DOHH2 (cell line): ENCODE data around the gene DRP2.

Experiments used
- H3F3A ChIP-seq: fragments of 200-600 bp; sonication (generic), shearing (Covaris generic); 2 replicates; pipeline ENCODE4 v1.6.0; 2016; ENCODE audit warnings: antibody characterized with exemption, mild to moderate bottlenecking; ENCODE audit not compliant: control insufficient read depth, insufficient read depth
- H3K27ac ChIP-seq: fragments of 200-600 bp; sonication (generic); 2 replicates; pipeline ENCODE4 v1.5.1; 2014; ENCODE audit warnings: low read depth, mild to moderate bottlenecking, low read length, moderate library complexity
- H3K27me3 ChIP-seq: fragments of 200-600 bp; sonication (generic); 2 replicates; pipeline ENCODE4 v1.6.1; 2014; ENCODE audit warnings: mild to moderate bottlenecking, low read length, mixed read lengths; ENCODE audit not compliant: control insufficient read depth
- H3K36me3 ChIP-seq: fragments of 200-600 bp; sonication (generic); 2 replicates; pipeline ENCODE4 v1.6.1; 2014; ENCODE audit warnings: mild to moderate bottlenecking, low read length, moderate library complexity, mixed read lengths; ENCODE audit not compliant: control insufficient read depth
- H3K4me1 ChIP-seq: fragments of 200-600 bp; sonication (generic); 2 replicates; pipeline ENCODE4 v1.6.1; 2014; ENCODE audit warnings: mild to moderate bottlenecking, low read length, mixed read lengths; ENCODE audit not compliant: control insufficient read depth
- H3K4me2 ChIP-seq: fragments of 200-600 bp; sonication (generic); 2 replicates; pipeline ENCODE4 v1.6.0; 2014; ENCODE audit warnings: mild to moderate bottlenecking, low read length, moderate library complexity
- H3K4me3 ChIP-seq: fragments of 200-600 bp; sonication (generic); 2 replicates; pipeline ENCODE4 v1.5.1; 2014; ENCODE audit warnings: mild to moderate bottlenecking, low read length, mixed read lengths
- H3K79me2 ChIP-seq: fragments of 200-600 bp; sonication (generic); 2 replicates; pipeline ENCODE4 v1.6.1; 2014; ENCODE audit warnings: mild to moderate bottlenecking, low read length, mixed read lengths; ENCODE audit not compliant: control insufficient read depth
- H3K9me2 ChIP-seq: fragments of 200-600 bp; sonication (generic); replicated peaks from 2 replicates; pipeline ENCODE4 v1.6.1; 2014; ENCODE audit warnings: mild to moderate bottlenecking, low read length, mixed read lengths; ENCODE audit not compliant: control insufficient read depth
- H3K9me3 ChIP-seq: fragments of 200-600 bp; sonication (generic); 2 replicates; pipeline ENCODE4 v1.6.1; 2014; ENCODE audit warnings: antibody characterized with exemption, low read length, mixed read lengths; ENCODE audit not compliant: control insufficient read depth, insufficient read depth
- H4K20me1 ChIP-seq: fragments of 200-600 bp; sonication (generic); 2 replicates; pipeline ENCODE4 v1.6.0; 2014; ENCODE audit warnings: low read depth, mild to moderate bottlenecking, antibody characterized with exemption, low read length, moderate library complexity; ENCODE audit not compliant: control insufficient read depth, insufficient read depth
- EZH2phosphoT487 ChIP-seq: fragments of 200-600 bp; sonication (generic); IDR thresholded peaks from 2 replicates; pipeline ENCODE4 v1.6.1; 2017; ENCODE audit warnings: borderline replicate concordance, mild to moderate bottlenecking, antibody characterized with exemption, low read length, moderate library complexity, mixed read lengths
- TF ChIP-seq, protein P1 (sequence below): fragments of 200-600 bp; sonication (generic); IDR thresholded peaks from one replicate; pipeline ENCODE4 v1.5.1; 2014; ENCODE audit warnings: antibody characterized with exemption, mild to moderate bottlenecking, low read depth, low read length; ENCODE audit not compliant: poor library complexity, severe bottlenecking

Gene DRP2

GRCh38 chrX:101210630-101211029 is 9.0 kb upstream of the DRP2 start:
- Histone ChIP-seq H3K9me2 (no peaks in the 10 kb centered on the region), H3F3A (no peaks in the 10 kb centered on the region), H3K4me2 (no peak overlapping the region), H3K36me3 (no peaks in the 10 kb centered on the region), H3K79me2 (no peaks in the 10 kb centered on the region), H4K20me1 (no peaks in the 10 kb centered on the region), H3K4me1 (no peaks in the 10 kb centered on the region), H3K27me3 (no peaks in the 10 kb centered on the region), H3K9me3 (no peaks in the 10 kb centered on the region), H3K4me3 (no peak overlapping the region), H3K27ac (no peak overlapping the region)
- TF ChIP-seq, protein P1, sequence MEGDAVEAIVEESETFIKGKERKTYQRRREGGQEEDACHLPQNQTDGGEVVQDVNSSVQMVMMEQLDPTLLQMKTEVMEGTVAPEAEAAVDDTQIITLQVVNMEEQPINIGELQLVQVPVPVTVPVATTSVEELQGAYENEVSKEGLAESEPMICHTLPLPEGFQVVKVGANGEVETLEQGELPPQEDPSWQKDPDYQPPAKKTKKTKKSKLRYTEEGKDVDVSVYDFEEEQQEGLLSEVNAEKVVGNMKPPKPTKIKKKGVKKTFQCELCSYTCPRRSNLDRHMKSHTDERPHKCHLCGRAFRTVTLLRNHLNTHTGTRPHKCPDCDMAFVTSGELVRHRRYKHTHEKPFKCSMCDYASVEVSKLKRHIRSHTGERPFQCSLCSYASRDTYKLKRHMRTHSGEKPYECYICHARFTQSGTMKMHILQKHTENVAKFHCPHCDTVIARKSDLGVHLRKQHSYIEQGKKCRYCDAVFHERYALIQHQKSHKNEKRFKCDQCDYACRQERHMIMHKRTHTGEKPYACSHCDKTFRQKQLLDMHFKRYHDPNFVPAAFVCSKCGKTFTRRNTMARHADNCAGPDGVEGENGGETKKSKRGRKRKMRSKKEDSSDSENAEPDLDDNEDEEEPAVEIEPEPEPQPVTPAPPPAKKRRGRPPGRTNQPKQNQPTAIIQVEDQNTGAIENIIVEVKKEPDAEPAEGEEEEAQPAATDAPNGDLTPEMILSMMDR, result no peak
- no peak for TF ChIP-seq EZH2phosphoT487

GRCh38 chrX:101217689-101218088 is 1.9 kb upstream of the DRP2 start:
- no peaks in the 10 kb centered on the region for H3K4me1 ChIP-seq
- H3K36me3 ChIP-seq, result no peaks in the 10 kb centered on the region
- no peak overlapping the region for H3K4me2 ChIP-seq
- H4K20me1 ChIP-seq, result no peaks in the 10 kb centered on the region
- no peaks in the 10 kb centered on the region for H3K9me2 ChIP-seq
- no peaks in the 10 kb centered on the region for H3F3A ChIP-seq
- no peaks in the 10 kb centered on the region for H3K9me3 ChIP-seq
- H3K27ac ChIP-seq, result no peak overlapping the region
- H3K79me2 ChIP-seq, result no peaks in the 10 kb centered on the region
- H3K27me3 ChIP-seq, result no peaks in the 10 kb centered on the region; the same call in 1 of the 2 replicates
- H3K4me3 ChIP-seq, result no peak overlapping the region
- TF ChIP-seq EZH2phosphoT487, result no peak
- TF ChIP-seq, protein P1, result no peak

DNA sequence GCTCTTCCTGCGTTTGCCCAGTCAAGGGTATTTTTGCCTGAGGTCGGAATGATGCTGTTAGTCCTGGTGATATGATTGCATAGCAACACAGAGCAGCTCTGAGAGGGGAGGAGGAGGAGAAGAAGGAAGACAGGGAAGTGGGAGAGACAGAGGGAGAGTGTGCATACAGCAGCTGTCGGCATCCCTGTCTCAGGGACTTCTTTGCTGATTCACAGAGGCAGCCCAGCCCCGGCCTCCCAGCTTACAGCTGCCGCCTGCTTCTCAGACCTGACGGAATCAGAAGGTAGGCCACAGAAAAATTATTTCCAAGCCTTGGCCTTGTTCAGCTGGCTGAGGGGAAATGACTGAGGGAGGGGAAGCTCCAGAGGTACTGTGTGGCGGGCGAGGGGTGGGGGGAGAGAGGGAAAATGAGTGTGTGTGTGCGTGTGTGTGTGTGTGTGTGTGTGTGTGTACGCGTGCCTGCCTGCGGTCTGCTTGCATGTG is 319 bp downstream of the DRP2 start:
- H3K36me3 ChIP-seq, result no peaks in the 10 kb centered on the region
- H3K27ac ChIP-seq, result no peak overlapping the region
- H3K4me3 ChIP-seq, result no peak overlapping the region
- H3K4me2 ChIP-seq, result no peak overlapping the region
- no peaks in the 10 kb centered on the region for H3F3A ChIP-seq
- no peaks in the 10 kb centered on the region for H3K9me2 ChIP-seq
- no peaks in the 10 kb centered on the region for H3K79me2 ChIP-seq
- no peaks in the 10 kb centered on the region for H3K4me1 ChIP-seq
- no peaks in the 10 kb centered on the region for H4K20me1 ChIP-seq
- H3K27me3 ChIP-seq, result no peaks in the 10 kb centered on the region; the same call in 1 of the 2 replicates
- H3K9me3 ChIP-seq, result no peaks in the 10 kb centered on the region
- TF ChIP-seq EZH2phosphoT487, result no peak
- TF ChIP-seq, protein P1, result no peak
